ENCODE results near the gene RAB11A. TPM values are rescaled to one million over a fixed set of nuclear protein-coding genes. Genes with fewer than 3 reads are reported as not detected.
A peak's percentile ranks its signal among the peaks of the same experiment; 100 is the strongest.

The RAB11A gene
- 328 TPM for polyA plus RNA-seq (2013, experiment 1 of 2)
- 322 TPM for polyA plus RNA-seq (2013, experiment 2 of 2)

DNA sequence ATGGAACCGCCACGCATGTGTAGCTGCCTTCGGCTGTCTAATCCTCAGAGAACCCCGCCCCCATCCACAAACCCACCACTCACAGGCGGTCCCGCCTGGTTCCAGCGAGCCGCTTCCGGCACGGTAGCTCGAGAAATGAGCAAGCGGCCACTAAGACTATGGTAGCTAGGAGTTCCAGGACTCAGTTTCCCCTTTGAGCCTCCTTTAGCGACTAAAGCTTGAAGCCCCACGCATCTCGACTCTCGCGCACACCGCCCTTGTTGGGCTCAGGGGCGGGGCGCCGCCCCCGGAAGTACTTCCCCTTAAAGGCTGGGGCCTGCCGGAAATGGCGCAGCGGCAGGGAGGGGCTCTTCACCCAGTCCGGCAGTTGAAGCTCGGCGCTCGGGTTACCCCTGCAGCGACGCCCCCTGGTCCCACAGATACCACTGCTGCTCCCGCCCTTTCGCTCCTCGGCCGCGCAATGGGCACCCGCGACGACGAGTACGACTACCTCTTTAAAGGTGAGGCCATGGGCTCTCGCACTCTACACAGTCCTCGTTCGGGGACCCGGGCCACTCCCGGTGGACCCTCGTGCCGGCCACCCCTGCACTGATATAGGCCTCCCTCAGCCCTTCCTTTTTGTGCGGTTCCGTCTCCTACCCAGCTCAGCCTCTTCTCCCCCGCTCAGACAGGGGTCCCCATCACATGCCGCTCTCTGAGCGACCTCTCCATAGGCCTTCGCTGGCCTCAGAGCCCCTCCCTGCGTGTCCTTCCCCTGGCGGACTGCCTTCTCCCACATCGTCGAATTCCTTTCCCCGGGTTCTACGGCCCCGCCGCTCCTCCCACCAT is at the start of gene RAB11A:
Gene RAB11A (plus strand): TSS at position 366 of the 828 bp plus-strand sequence. CDS start 95 bp downstream, at position 461.
- Histone ChIP-seq H2AFZ (ENCODE audit: low read length) (peak within 1 kb of the TSS; percentile 94), H3K9ac (ENCODE audit: low read depth, low read length, poor library complexity) (peak within 1 kb of the TSS; percentile 99), H4K91ac (ENCODE audit: low read depth, low read length, poor library complexity) (no peak within 1 kb of the TSS), H3K36me3 (replicated peaks in 1 of 2; ENCODE audit: control insufficient read depth in 2 of 2, insufficient read depth in 2 of 2, low read length in 2 of 2) (peaks cover 0 to 8% of the 10 kb centered on the region in 2 donors), H3K14ac (ENCODE audit: low read length) (peak within 1 kb of the TSS; percentile 89), H3K79me1 (ENCODE audit: low read depth, low read length) (peaks cover 8% of the 10 kb centered on the region), H3K27me3 (ENCODE audit: control insufficient read depth in 3 of 3, insufficient read depth in 3 of 3, low read depth in 1 of 3, low read length in 3 of 3) (no peaks in the 10 kb centered on the region), H4K8ac (ENCODE audit: low read depth, low read length) (peak within 1 kb of the TSS; percentile 92), H3K4ac (ENCODE audit: low read length) (peak within 1 kb of the TSS; percentile 76), H2BK5ac (ENCODE audit: low read length) (peak within 1 kb of the TSS; percentile 99), H2BK12ac (ENCODE audit: low read length) (peak within 1 kb of the TSS; percentile 46), H2BK15ac (ENCODE audit: low read length) (peak within 1 kb of the TSS; percentile 21), H2AK5ac (ENCODE audit: low read depth, low read length) (peak within 1 kb of the TSS; percentile 83), H3K4me3 (ENCODE audit: low read length in 2 of 2) (peak within 1 kb of the TSS; percentile 66 to 97), H3K4me1 (ENCODE audit: control insufficient read depth in 2 of 2, insufficient read depth in 1 of 2, low read depth in 1 of 2, low read length in 2 of 2) (peaks cover 0 to 3% of the 10 kb centered on the region in 2 donors), H3K4me2 (ENCODE audit: insufficient read depth, low read length, poor library complexity, severe bottlenecking) (peak within 1 kb of the TSS; percentile 60), H3K18ac (ENCODE audit: low read length) (peak within 1 kb of the TSS; percentile 100), H2BK120ac (ENCODE audit: low read depth, low read length) (no peak within 1 kb of the TSS), H3K23ac (ENCODE audit: low read depth, low read length, poor library complexity) (peak within 1 kb of the TSS; percentile 98), H3K27ac (replicated peaks; ENCODE audit: low read length) (peak within 1 kb of the TSS; percentile 88), H3K9me3 (replicated peaks in 1 of 2; ENCODE audit: control insufficient read depth in 2 of 2, insufficient read depth in 1 of 2, low read depth in 1 of 2, low read length in 2 of 2) (no peaks in the 10 kb centered on the region)
- WGBS, 2 donors (ENCODE audit: extremely low coverage in 2 of 2, insufficient read length in 2 of 2, insufficient replicate concordance in 1 of 2): no CpG with 5 or more reads among the region's 62 CpGs
- peak; percentile 96 for DNase-seq (ENCODE audit: low spot score)

GRCh38 chr15:65819563-65819960 is 49.7 kb upstream of the RAB11A start:
- no peaks in the 10 kb centered on the region for H3K27me3 ChIP-seq (ENCODE audit: control insufficient read depth in 3 of 3, insufficient read depth in 3 of 3, low read depth in 1 of 3, low read length in 3 of 3)
- H3K23ac ChIP-seq (ENCODE audit: low read depth, low read length, poor library complexity): no peak overlapping the region
- WGBS, 2 donors (ENCODE audit: extremely low coverage in 2 of 2, insufficient read length in 2 of 2, insufficient replicate concordance in 1 of 2): no CpG with 5 or more reads among the region's 3 CpGs
- H4K8ac ChIP-seq (ENCODE audit: low read depth, low read length): no peak overlapping the region
- H3K27ac ChIP-seq (replicated peaks; ENCODE audit: low read length): no peak overlapping the region
- H3K4me1 ChIP-seq (ENCODE audit: control insufficient read depth in 2 of 2, insufficient read depth in 1 of 2, low read depth in 1 of 2, low read length in 2 of 2): no peaks in the 10 kb centered on the region
- no peak overlapping the region for H3K4me2 ChIP-seq (ENCODE audit: insufficient read depth, low read length, poor library complexity, severe bottlenecking)
- H2BK15ac ChIP-seq (ENCODE audit: low read length): no peak overlapping the region
- H3K18ac ChIP-seq (ENCODE audit: low read length): no peak overlapping the region
- H2BK120ac ChIP-seq (ENCODE audit: low read depth, low read length): no peak overlapping the region
- H3K14ac ChIP-seq (ENCODE audit: low read length): no peak overlapping the region
- no peak overlapping the region for H2AK5ac ChIP-seq (ENCODE audit: low read depth, low read length)
- H3K79me1 ChIP-seq (ENCODE audit: low read depth, low read length): no peaks in the 10 kb centered on the region
- H3K4me3 ChIP-seq (ENCODE audit: low read length in 2 of 2): no peak overlapping the region
- H4K91ac ChIP-seq (ENCODE audit: low read depth, low read length, poor library complexity): no peak overlapping the region
- H3K36me3 ChIP-seq (replicated peaks in 1 of 2; ENCODE audit: control insufficient read depth in 2 of 2, insufficient read depth in 2 of 2, low read length in 2 of 2): no peaks in the 10 kb centered on the region
- H2AFZ ChIP-seq (ENCODE audit: low read length): no peak overlapping the region
- no peaks in the 10 kb centered on the region for H3K9me3 ChIP-seq (replicated peaks in 1 of 2; ENCODE audit: control insufficient read depth in 2 of 2, insufficient read depth in 1 of 2, low read depth in 1 of 2, low read length in 2 of 2)
- DNase-seq (ENCODE audit: low spot score): no peak
- no peak overlapping the region for H3K9ac ChIP-seq (ENCODE audit: low read depth, low read length, poor library complexity)
- no peak overlapping the region for H2BK12ac ChIP-seq (ENCODE audit: low read length)
- no peak overlapping the region for H2BK5ac ChIP-seq (ENCODE audit: low read length)
- no peak overlapping the region for H3K4ac ChIP-seq (ENCODE audit: low read length)

- Histone ChIP-seq H3K18ac (ENCODE audit: low read length) (no peak overlapping the region), H2AK5ac (ENCODE audit: low read depth, low read length) (no peak overlapping the region), H4K91ac (ENCODE audit: low read depth, low read length, poor library complexity) (no peak overlapping the region), H3K9me3 (replicated peaks in 1 of 2; ENCODE audit: control insufficient read depth in 2 of 2, insufficient read depth in 1 of 2, low read depth in 1 of 2, low read length in 2 of 2) (no peaks in the 10 kb centered on the region), H3K27me3 (ENCODE audit: control insufficient read depth in 3 of 3, insufficient read depth in 3 of 3, low read depth in 1 of 3, low read length in 3 of 3) (no peaks in the 10 kb centered on the region), H3K36me3 (replicated peaks in 1 of 2; ENCODE audit: control insufficient read depth in 2 of 2, insufficient read depth in 2 of 2, low read length in 2 of 2) (no peaks in the 10 kb centered on the region), H3K14ac (ENCODE audit: low read length) (no peak overlapping the region), H3K79me1 (ENCODE audit: low read depth, low read length) (no peaks in the 10 kb centered on the region), H4K8ac (ENCODE audit: low read depth, low read length) (no peak overlapping the region), H2BK15ac (ENCODE audit: low read length) (no peak overlapping the region), H3K27ac (replicated peaks; ENCODE audit: low read length) (no peak overlapping the region), H2AFZ (ENCODE audit: low read length) (no peak overlapping the region), H3K23ac (ENCODE audit: low read depth, low read length, poor library complexity) (no peak overlapping the region), H3K4me3 (ENCODE audit: low read length in 2 of 2) (no peak overlapping the region), H2BK5ac (ENCODE audit: low read length) (no peak overlapping the region), H3K4me1 (ENCODE audit: control insufficient read depth in 2 of 2, insufficient read depth in 1 of 2, low read depth in 1 of 2, low read length in 2 of 2) (no peaks in the 10 kb centered on the region), H2BK12ac (ENCODE audit: low read length) (no peak overlapping the region), H3K4me2 (ENCODE audit: insufficient read depth, low read length, poor library complexity, severe bottlenecking) (no peak overlapping the region), H2BK120ac (ENCODE audit: low read depth, low read length) (no peak overlapping the region), H3K4ac (ENCODE audit: low read length) (no peak overlapping the region), H3K9ac (ENCODE audit: low read depth, low read length, poor library complexity) (no peak overlapping the region)
- DNase-seq (ENCODE audit: low spot score): no peak
These were observed 48.2 kb upstream of the RAB11A start for GRCh38 chr15:65821070-65821469.

- Histone ChIP-seq H2AK5ac (ENCODE audit: low read depth, low read length) (no peak overlapping the region), H3K9ac (ENCODE audit: low read depth, low read length, poor library complexity) (no peak overlapping the region), H3K4me2 (ENCODE audit: insufficient read depth, low read length, poor library complexity, severe bottlenecking) (no peak overlapping the region), H3K4me1 (ENCODE audit: control insufficient read depth in 2 of 2, insufficient read depth in 1 of 2, low read depth in 1 of 2, low read length in 2 of 2) (no peaks in the 10 kb centered on the region), H2AFZ (ENCODE audit: low read length) (no peak overlapping the region), H3K27ac (replicated peaks; ENCODE audit: low read length) (no peak overlapping the region), H3K9me3 (replicated peaks in 1 of 2; ENCODE audit: control insufficient read depth in 2 of 2, insufficient read depth in 1 of 2, low read depth in 1 of 2, low read length in 2 of 2) (no peaks in the 10 kb centered on the region), H3K23ac (ENCODE audit: low read depth, low read length, poor library complexity) (no peak overlapping the region), H2BK120ac (ENCODE audit: low read depth, low read length) (no peak overlapping the region), H2BK12ac (ENCODE audit: low read length) (no peak overlapping the region), H3K4ac (ENCODE audit: low read length) (no peak overlapping the region), H3K36me3 (replicated peaks in 1 of 2; ENCODE audit: control insufficient read depth in 2 of 2, insufficient read depth in 2 of 2, low read length in 2 of 2) (no peaks in the 10 kb centered on the region), H4K8ac (ENCODE audit: low read depth, low read length) (no peak overlapping the region), H3K18ac (ENCODE audit: low read length) (no peak overlapping the region), H4K91ac (ENCODE audit: low read depth, low read length, poor library complexity) (no peak overlapping the region), H3K27me3 (ENCODE audit: control insufficient read depth in 3 of 3, insufficient read depth in 3 of 3, low read depth in 1 of 3, low read length in 3 of 3) (no peaks in the 10 kb centered on the region), H3K4me3 (ENCODE audit: low read length in 2 of 2) (no peak overlapping the region), H3K14ac (ENCODE audit: low read length) (no peak overlapping the region), H2BK5ac (ENCODE audit: low read length) (no peak overlapping the region), H2BK15ac (ENCODE audit: low read length) (no peak overlapping the region), H3K79me1 (ENCODE audit: low read depth, low read length) (no peaks in the 10 kb centered on the region)
- no CpG with 5 or more reads among the region's 3 CpGs for WGBS, 2 donors (ENCODE audit: extremely low coverage in 2 of 2, insufficient read length in 2 of 2, insufficient replicate concordance in 1 of 2)
- DNase-seq (ENCODE audit: low spot score): no peak
These were observed 47.0 kb upstream of the RAB11A start for GRCh38 chr15:65822316-65822715.
